K562 (cell line): Measurements from ENCODE around the gene RAP1A. TPM values are rescaled to one million over a fixed set of nuclear protein-coding genes. Genes with fewer than 3 reads are reported as not detected.
A peak's percentile ranks its signal among the peaks of the same experiment; 100 is the strongest.

ENCODE experiments used
- ATAC-seq: fragments of 200-7000 bp; cut with Tn5 transposase; 3 replicates; pipeline ENCODE4 v1.9.1; 2020; ENCODE audit warnings: moderate library complexity
- BruUV-seq: library from RNA; stranded (reverse); fragments of 400-500 nt; replicated peaks from 2 replicates; lab custom pipeline; 2021; lab: Mats Ljungman, UMichigan
- CTCF ChIA-PET: fragments of 300-600 bp; formaldehyde crosslinking; extraction: SDS; loops from one replicate; lab custom pipeline; 2021; ENCODE audit warnings: low intra/inter-chr PET ratio; lab: Yijun Ruan, JAX
- POLR2A ChIA-PET: fragments of 300-600, 350-650 bp; sonication (Branson Sonifier 250); formaldehyde crosslinking; extraction: SDS; loops from one replicate; lab custom pipeline; 2021; ENCODE audit warnings: antibody characterized with exemption, inconsistent platforms; lab: Yijun Ruan, JAX
- DNase-seq, 4 experiments: peaks; one replicate each; pipeline versions ENCODE4 v3.0.0 to v3.0.0-alpha.2; 2011 to 2018; ENCODE audit warnings: low spot score in 3 of 4, mixed read lengths in 3 of 4; ENCODE audit errors: extremely low read depth in 1 of 4
- FAIRE-seq: peaks from 2 replicates; lab custom pipeline; 2011; peaks lifted over from hg19 to GRCh38; lab: Jason Lieb, UNC
- H2AFZ ChIP-seq: 2 replicates; pipeline ENCODE4 v1.6.0; 2011; ENCODE audit warnings: low read depth, low read length, control low read depth, inconsistent platforms
- H3K27ac ChIP-seq: fragments of 200-600 bp; 3 replicates; pipeline ENCODE4 v1.8.0; 2011; ENCODE audit warnings: low read depth, mild to moderate bottlenecking, control low read depth, inconsistent platforms, low read length, moderate library complexity, mixed read lengths; ENCODE audit errors: extremely low read depth
- H3K27me3 ChIP-seq, 2 experiments: fragments of 300-600 bp in 1 of 2; 2 replicates in 1 of 2; 3 replicates in 1 of 2; pipeline versions ENCODE4 v1.6.0 to v1.8.0; 2011; ENCODE audit warnings: inconsistent platforms in 2 of 2, low read length in 2 of 2, mild to moderate bottlenecking in 1 of 2, mixed read lengths in 1 of 2, moderate library complexity in 1 of 2; ENCODE audit not compliant: control insufficient read depth in 2 of 2, insufficient read depth in 2 of 2
- H3K36me3 ChIP-seq: fragments of 300-600 bp; 3 replicates; pipeline ENCODE4 v1.8.0; 2011; ENCODE audit warnings: mild to moderate bottlenecking, low read length, inconsistent platforms; ENCODE audit not compliant: control insufficient read depth, insufficient read depth
- H3K4me1 ChIP-seq, 2 experiments: fragments of 200-600 bp in 1 of 2; replicated peaks in 1 of 2; 2 replicates in 1 of 2; 3 replicates in 1 of 2; pipeline versions ENCODE4 v1.5.1 to v1.8.0; 2011; ENCODE audit warnings: inconsistent platforms in 2 of 2, low read length in 2 of 2, mild to moderate bottlenecking in 1 of 2, mixed read lengths in 1 of 2, moderate library complexity in 1 of 2; ENCODE audit not compliant: control insufficient read depth in 2 of 2, insufficient read depth in 2 of 2
- H3K4me2 ChIP-seq: 2 replicates; pipeline ENCODE4 v1.6.1; 2011; ENCODE audit warnings: low read length, control low read depth, inconsistent platforms, mixed read lengths; ENCODE audit not compliant: insufficient read depth
- H3K4me3 ChIP-seq: fragments of 200-600 bp; sonication (generic), shearing (Covaris generic); 2 replicates; pipeline ENCODE4 v1.5.1; 2016; ENCODE audit warnings: control low read depth, inconsistent platforms
- H3K79me2 ChIP-seq: fragments of 200-600 bp; 3 replicates; pipeline ENCODE4 v1.8.0; 2011; ENCODE audit warnings: low read length, inconsistent platforms; ENCODE audit not compliant: control insufficient read depth, insufficient read depth
- H3K9ac ChIP-seq, 2 experiments: 2 replicates each; pipeline versions ENCODE4 v1.6.0 to v1.6.1; 2011; ENCODE audit warnings: low read depth in 2 of 2, low read length in 2 of 2, control low read depth in 1 of 2, inconsistent platforms in 1 of 2, mild to moderate bottlenecking in 1 of 2, mixed read lengths in 1 of 2; ENCODE audit not compliant: insufficient read depth in 1 of 2
- H3K9me1 ChIP-seq: one replicate; pipeline ENCODE4 v1.6.0; 2011; ENCODE audit warnings: inconsistent platforms, mild to moderate bottlenecking, low read length, moderate library complexity; ENCODE audit not compliant: control insufficient read depth, insufficient read depth
- H3K9me3 ChIP-seq: replicated peaks from 2 replicates; pipeline ENCODE4 v1.5.1; 2011; ENCODE audit warnings: low read depth, low read length, inconsistent platforms; ENCODE audit not compliant: control insufficient read depth, insufficient read depth
- H4K20me1 ChIP-seq: replicated peaks from 2 replicates; pipeline ENCODE4 v1.6.1; 2011; ENCODE audit warnings: low read length, inconsistent platforms, mixed read lengths; ENCODE audit not compliant: control insufficient read depth, insufficient read depth
- ARID1B ChIP-seq: fragments of 450-650 bp; IDR thresholded peaks from 2 replicates; pipeline ENCODE4 v1.6.1; 2016; ENCODE audit warnings: antibody characterized with exemption, mild to moderate bottlenecking, inconsistent platforms
- DIDO1 ChIP-seq: fragments of 450-650 bp; IDR thresholded peaks from 2 replicates; pipeline ENCODE4 v1.6.1; 2016; ENCODE audit warnings: low read depth, missing biosample characterization, missing genetic modification characterization
- DPF2 ChIP-seq: fragments of 450-650 bp; IDR thresholded peaks from 2 replicates; pipeline ENCODE4 v1.6.1; 2016
- FOXJ2 ChIP-seq: fragments of 200-800 bp; sonication (Bioruptor generic); IDR thresholded peaks from 2 replicates; pipeline ENCODE4 v1.6.1; 2016; ENCODE audit warnings: missing genetic modification characterization, missing compliant biosample characterization
- GATAD2B ChIP-seq: fragments of 450-650 bp; IDR thresholded peaks from 2 replicates; pipeline ENCODE4 v1.6.1; 2017; ENCODE audit warnings: mild to moderate bottlenecking, borderline replicate concordance
- GMEB1 ChIP-seq: fragments of 250-450 bp; sonication (Bioruptor Pico); IDR thresholded peaks from 2 replicates; pipeline ENCODE4 v1.4.0; 2020; ENCODE audit warnings: mild to moderate bottlenecking
- HNRNPL ChIP-seq: fragments of 200-400 bp; formaldehyde crosslinking; IDR thresholded peaks from 2 replicates; pipeline ENCODE4 v1.6.1; 2017; ENCODE audit warnings: low read depth, mild to moderate bottlenecking, low read length
- MEIS2 ChIP-seq: fragments of 450-650 bp; IDR thresholded peaks from 2 replicates; pipeline ENCODE4 v1.6.1; 2014; ENCODE audit warnings: mild to moderate bottlenecking; ENCODE audit not compliant: partially characterized antibody
- MXI1 ChIP-seq: IDR thresholded peaks from 2 replicates; pipeline ENCODE4 v1.6.1; 2011; ENCODE audit warnings: low read depth, mild to moderate bottlenecking, improper control_type of control experiment, low read length
- SAP30 ChIP-seq: fragments of 200-600 bp; sonication (generic); IDR thresholded peaks from 2 replicates; pipeline ENCODE4 v1.6.1; 2012; ENCODE audit warnings: borderline replicate concordance, low read depth, mild to moderate bottlenecking, moderate library complexity, low read length, control low read depth, inconsistent platforms; ENCODE audit not compliant: insufficient read depth, poor library complexity, severe bottlenecking
- SMC3 ChIP-seq: conservative IDR thresholded peaks from 2 replicates; pipeline ENCODE4 v1.6.1; 2011; ENCODE audit warnings: low read depth, low read length, improper control_type of control experiment; ENCODE audit not compliant: insufficient read depth
- TBL1XR1 ChIP-seq, 2 experiments: IDR thresholded peaks; 2 replicates each; pipeline ENCODE4 v1.6.1; 2012; ENCODE audit warnings: improper control_type of control experiment in 2 of 2, low read length in 2 of 2, mild to moderate bottlenecking in 1 of 2
- TSC22D4 ChIP-seq: fragments of 450-650 bp; IDR thresholded peaks from 2 replicates; pipeline ENCODE4 v1.6.1; 2016; ENCODE audit warnings: missing genetic modification characterization, missing biosample characterization, control low read depth
- ZNF217 ChIP-seq: sonication (generic); formaldehyde crosslinking; IDR thresholded peaks from 2 replicates; pipeline ENCODE4 v1.8.0; 2022; ENCODE audit warnings: mild to moderate bottlenecking, missing genetic modification reagents
- ZNF75A ChIP-seq: fragments of 450-650 bp; formaldehyde crosslinking; IDR thresholded peaks from 2 replicates; pipeline ENCODE4 v1.4.0; 2020; ENCODE audit warnings: mild to moderate bottlenecking
- WGBS: fragments of 100-300 bp; shearing (Covaris generic); methylation state at CpG from one replicate; pipeline ENCODE4 v1.1.6; 2016; ENCODE audit warnings: low coverage, mixed read lengths; ENCODE audit not compliant: insufficient coverage; ENCODE audit errors: missing lambda C conversion rate; 5-methylcytosine and 5-hydroxymethylcytosine counted together
- in situ Hi-C: fragments of 300-500 bp; cut with MboI; formaldehyde crosslinking; loops from 4 replicates; pipeline ENCODE4 v1.15.0; 2018; ENCODE audit warnings: inconsistent platforms, mixed read lengths
- intact Hi-C: fragments of 100-400 bp; cut with micrococcal nuclease; formaldehyde crosslinking; loops from 2 replicates; pipeline ENCODE4 v1.14.2; 2022
- polyA plus RNA-seq, 8 experiments: library from polyadenylated mRNA; depleted of rRNA in 4 of 8; stranded (reverse) in 5 of 8; unstranded in 3 of 8; fragments of >200 nt; fragmentation: Nextera tagmentation in 2 of 8; fragmentation: Illumina TruSeq in 1 of 8; extraction: Ambion mirVana in 2 of 8; extraction: Trizol in 1 of 8; gene quantifications; 2 replicates each; pipeline versions ENCODE4 v1.2.1 to v1.2.3, GENCODE V29; 2011 to 2014; ENCODE audit warnings: inconsistent platforms in 1 of 8, missing spikeins in 1 of 8
- total RNA-seq, 7 experiments: library from RNA; depleted of rRNA in 6 of 7; stranded (reverse); fragments of >200 nt in 6 of 7; fragmentation: Illumina TruSeq in 2 of 7; extraction: Trizol in 2 of 7; gene quantifications; 2 replicates each; pipeline versions ENCODE4 v1.2.1 to v1.2.3, GENCODE V29; 2011 to 2021; ENCODE audit warnings: low replicate concordance in 1 of 7

The RAP1A gene
- total and polyA plus RNA-seq, 9 of the 15 experiments (the other 6 are each of a cell fraction or from before 2014, with no cell fraction given), result 13.4 to 86.2 (median 32.5) TPM

- Histone ChIP-seq H3K36me3 (no peaks in the 10 kb centered on the region), H3K4me2 (no peak overlapping the region), H3K27ac (no peak overlapping the region), H3K27me3 (peaks cover 0 to 3% of the 10 kb centered on the region in 2 experiments; a peak in 1 of 5 replicates), H3K9me1 (no peaks in the 10 kb centered on the region), H3K9me3 (no peaks in the 10 kb centered on the region), H4K20me1 (no peaks in the 10 kb centered on the region), H3K4me1 (peaks cover 0 to 17% of the 10 kb centered on the region in 2 experiments; a peak in 3 of 5 replicates), H2AFZ (peak overlapping the region; percentile 74), H3K79me2 (no peaks in the 10 kb centered on the region), H3K4me3 (no peak overlapping the region), H3K9ac (no peak overlapping the region)
- CTCF ChIA-PET, result no interaction called here
- intact Hi-C loops (no loop called here), in situ Hi-C loops (no loop called here)
- peak; percentile 92 for ATAC-seq
- peak; percentile 64 for FAIRE-seq
- peak; percentile 39 to 70 (median 50) for DNase-seq
- 25% methylated on average over 2 of the region's 2 CpGs for WGBS
- POLR2A ChIA-PET, result interaction anchor here (0.7 to 1.3 kb wide), 3 partner anchors 12 to 25 kb away, joined by 3 read pairs; no protein-coding TSS in a partner anchor
- no TSS peak for BruUV-seq
- TF ChIP-seq TSC22D4 (tag) (no peak), FOXJ2 (no peak), ZNF217 (no peak), SAP30 (no peak), MXI1 (no peak), MEIS2 (no peak), DPF2 (0 out of 2 replicates have a peak, but pooled peaks have one; percentile 49), SMC3 (no peak), GMEB1 (no peak), DIDO1 (tag) (no peak), HNRNPL (no peak), ARID1B (peak; percentile 44; the same call in 1 of the 2 replicates), GATAD2B (no peak), TBL1XR1 (IDR thresholded peaks at IDR 0.05; ENCODE audit: low read length in 2 of 2) (no peak), ZNF75A (CRISPR knock-in tag) (no peak)
Measured at GRCh38 chr1:111570781-111571181, 48.8 kb upstream of the RAP1A start.
